ENCODE data around the gene LDB1.

GRCh38 chr10:102065561-102066398, 54.4 kb downstream of the LDB1 start:
- TF ChIP-seq CTCF (conservative IDR thresholded peaks at IDR 0.05) (no peak; the same call in 1 of the 2 replicates), ZFX (IDR thresholded peaks at IDR 0.05) (peak; percentile 99)

Data from C4-2B (cell line).